Stimulated activated CD8-positive, alpha-beta memory T cell treated with anti-CD3 and anti-CD28 coated beads, Interleukin-7, amount 100 ng/mL, for 4 hours (primary cell): ENCODE results near the gene TPR.

Experiments
- DNase-seq, 2 donors: peaks; one replicate each; pipeline ENCODE4 v3.0.0-alpha.2; 2020; ENCODE audit warnings: low read depth in 2 of 2

The TPR gene

GRCh38 chr1:186327331-186327730 lies 47.7 kb downstream of the TPR start:
- no peak for DNase-seq

GRCh38 chr1:186326009-186326408 lies 49.0 kb downstream of the TPR start:
- DNase-seq, result no peak

- DNase-seq, result no peak
Measured at GRCh38 chr1:186325239-186325638, 49.8 kb downstream of the TPR start.

GRCh38 chr1:186323865-186324264 lies 51.2 kb downstream of the TPR start:
- DNase-seq, result no peak

- no peak for DNase-seq
Measured at GRCh38 chr1:186315570-186315969, 59.5 kb downstream of the TPR start.

- DNase-seq, result no peak
Measured at GRCh38 chr1:186311375-186312051, 63.5 kb downstream of the TPR start.

- no peak for DNase-seq
Measured at GRCh38 chr1:186310307-186310706, 64.7 kb downstream of the TPR start.

- no peak for DNase-seq
Measured at GRCh38 chr1:186308264-186309060, 66.6 kb downstream of the TPR start.

- no peak for DNase-seq
Measured at GRCh38 chr1:186307445-186307844, 67.6 kb downstream of the TPR start.

GRCh38 chr1:186306533-186306932 lies 68.5 kb downstream of the TPR start:
- no peak for DNase-seq

GRCh38 chr1:186304982-186305949 lies 69.8 kb downstream of the TPR start:
- DNase-seq, result no peak

- no peak for DNase-seq
Measured at GRCh38 chr1:186303911-186304310, 71.1 kb downstream of the TPR start.

- DNase-seq, result no peak
Measured at GRCh38 chr1:186302381-186302920, 72.6 kb downstream of the TPR start.

GRCh38 chr1:186301448-186301847 lies 73.6 kb downstream of the TPR start:
- DNase-seq, result no peak

GRCh38 chr1:186300056-186300455 lies 75.0 kb downstream of the TPR start:
- no peak for DNase-seq

- DNase-seq, result no peak
Measured at GRCh38 chr1:186299570-186299969, 75.5 kb downstream of the TPR start.

- DNase-seq, result no peak
Measured at GRCh38 chr1:186298851-186299250, 76.2 kb downstream of the TPR start.

GRCh38 chr1:186297439-186298045 lies 77.5 kb downstream of the TPR start:
- DNase-seq, result no peak

GRCh38 chr1:186295980-186296379 lies 79.1 kb downstream of the TPR start, which contains the start of gene PRG4:
Gene PRG4 (plus strand): TSS chr1:186296279.
- DNase-seq, result no peak

GRCh38 chr1:186292875-186293274 lies 82.2 kb downstream of the TPR start:
- DNase-seq, result no peak

- no peak for DNase-seq
Measured at GRCh38 chr1:186291271-186291670, 83.8 kb downstream of the TPR start.
